HepG2 (cell line): Measurements from ENCODE around the gene ITGB5. TPM values are rescaled to one million over a fixed set of nuclear protein-coding genes. Genes with fewer than 3 reads are reported as not detected.

Experiments
- AKAP8 ChIP-seq: sonication (generic); formaldehyde crosslinking; IDR thresholded peaks from 2 replicates; pipeline ENCODE4 v1.5.1; 2020; ENCODE audit warnings: mild to moderate bottlenecking, missing genetic modification reagents
- CBX5 ChIP-seq: sonication (generic); formaldehyde crosslinking; IDR thresholded peaks from 2 replicates; pipeline ENCODE4 v1.4.0; 2020; ENCODE audit warnings: missing genetic modification reagents, borderline replicate concordance
- GLI4 ChIP-seq: sonication (generic); formaldehyde crosslinking; IDR thresholded peaks from 2 replicates; pipeline ENCODE4 v1.5.1; 2020; ENCODE audit warnings: missing genetic modification reagents, mild to moderate bottlenecking, moderate library complexity, borderline replicate concordance
- MAX ChIP-seq: IDR thresholded peaks from 2 replicates; pipeline ENCODE4 v1.6.1; 2012; ENCODE audit warnings: inconsistent platforms
- MED13 ChIP-seq: sonication (generic); formaldehyde crosslinking; IDR thresholded peaks from 2 replicates; pipeline ENCODE4 v1.5.0; 2020; ENCODE audit warnings: missing genetic modification reagents
- MED8 ChIP-seq: sonication (generic); formaldehyde crosslinking; IDR thresholded peaks from 2 replicates; pipeline ENCODE4 v1.8.1; 2023; ENCODE audit warnings: mild to moderate bottlenecking, missing genetic modification reagents; ENCODE audit not compliant: insufficient replicate concordance
- NCOA1 ChIP-seq: sonication (generic); formaldehyde crosslinking; IDR thresholded peaks from 2 replicates; pipeline ENCODE4 v1.9.0; 2021; ENCODE audit warnings: missing genetic modification reagents
- NR1H2 ChIP-seq: sonication (generic); formaldehyde crosslinking; IDR thresholded peaks from 2 replicates; pipeline ENCODE4 v1.8.1; 2022; ENCODE audit warnings: low read depth, missing genetic modification reagents, borderline replicate concordance
- SAP130 ChIP-seq: IDR thresholded peaks from 2 replicates; pipeline ENCODE4 v1.6.1; 2016; ENCODE audit warnings: low read depth
- SOX5 ChIP-seq: IDR thresholded peaks from 2 replicates; pipeline ENCODE4 v1.6.1; 2016; ENCODE audit warnings: borderline replicate concordance
- TAF1 ChIP-seq: sonication (generic); formaldehyde crosslinking; IDR thresholded peaks from 2 replicates; pipeline ENCODE4 v1.4.0; 2020; ENCODE audit warnings: missing genetic modification reagents
- U2AF2 ChIP-seq: fragments of 200-400 bp; formaldehyde crosslinking; IDR thresholded peaks from 2 replicates; pipeline ENCODE4 v1.6.1; 2017; ENCODE audit warnings: low read depth, mild to moderate bottlenecking, low read length
- ZBTB44 ChIP-seq: sonication (generic); formaldehyde crosslinking; IDR thresholded peaks from 2 replicates; pipeline ENCODE4 v1.4.0; 2020; ENCODE audit warnings: missing genetic modification reagents
- ZC3H13 ChIP-seq: sonication (generic); formaldehyde crosslinking; IDR thresholded peaks from 2 replicates; pipeline ENCODE4 v1.8.1; 2023; ENCODE audit warnings: mild to moderate bottlenecking, missing genetic modification reagents, moderate library complexity
- ZFP37 ChIP-seq: sonication (generic); formaldehyde crosslinking; IDR thresholded peaks from 2 replicates; pipeline ENCODE4 v1.4.0; 2020; ENCODE audit warnings: missing genetic modification reagents, borderline replicate concordance
- ZFP90 ChIP-seq: sonication (generic); formaldehyde crosslinking; IDR thresholded peaks from 2 replicates; pipeline ENCODE4 v1.8.0; 2022; ENCODE audit warnings: missing genetic modification reagents, mild to moderate bottlenecking, inconsistent platforms, borderline replicate concordance
- ZHX2 ChIP-seq, 2 experiments: sonication (generic) in 1 of 2; formaldehyde crosslinking in 1 of 2; IDR thresholded peaks; 2 replicates each; pipeline versions ENCODE4 v1.6.1 to v1.9.0; 2014 to 2022; ENCODE audit warnings: antibody characterized with exemption in 1 of 2, borderline replicate concordance in 1 of 2, inconsistent platforms in 1 of 2, low read depth in 1 of 2, missing genetic modification reagents in 1 of 2
- ZNF224 ChIP-seq: sonication (generic); formaldehyde crosslinking; IDR thresholded peaks from 2 replicates; pipeline ENCODE4 v1.5.0; 2020; ENCODE audit warnings: mild to moderate bottlenecking, missing genetic modification reagents
- ZNF503 ChIP-seq: sonication (generic); formaldehyde crosslinking; IDR thresholded peaks from 2 replicates; pipeline ENCODE4 v1.4.0; 2020; ENCODE audit warnings: missing genetic modification reagents
- ZNF790 ChIP-seq: sonication (generic); formaldehyde crosslinking; IDR thresholded peaks from 2 replicates; pipeline ENCODE4 v1.8.0; 2022; ENCODE audit warnings: missing genetic modification reagents, mild to moderate bottlenecking, borderline replicate concordance
- ZNF792 ChIP-seq: IDR thresholded peaks from 2 replicates; pipeline ENCODE4 v1.6.1; 2016
- ZSCAN25 ChIP-seq: sonication (generic); formaldehyde crosslinking; IDR thresholded peaks from 2 replicates; pipeline ENCODE4 v1.8.0; 2022; ENCODE audit warnings: mild to moderate bottlenecking, missing genetic modification reagents
- polyA plus RNA-seq, 8 experiments: library from polyadenylated mRNA; depleted of rRNA in 3 of 8; stranded (reverse) in 7 of 8; unstranded in 1 of 8; fragments of >200 nt; fragmentation: Illumina TruSeq in 4 of 8; extraction: Trizol in 4 of 8; gene quantifications; 2 replicates each; pipeline versions ENCODE4 v1.2.1 to v1.2.3, GENCODE V29; 2011 to 2016; ENCODE audit warnings: low read depth in 4 of 8, missing spikeins in 1 of 8, mixed read lengths in 1 of 8; ENCODE audit not compliant: insufficient read depth in 1 of 8
- total RNA-seq, 5 experiments: library from RNA; depleted of rRNA; stranded (reverse); fragments of >200 nt; fragmentation: Illumina TruSeq; extraction: Trizol; gene quantifications; 2 replicates each; pipeline ENCODE4 v1.2.3, GENCODE V29; 2016; ENCODE audit warnings: low read depth in 1 of 5

ITGB5 gene
- total and polyA plus RNA-seq, 2 of the 13 experiments (the other 11 are each of a cell fraction or from before 2014, with no cell fraction given): 74.1 to 343 TPM

- TF ChIP-seq ZHX2 (IDR thresholded peaks at IDR 0.05; ENCODE audit: low read depth): no peak
- TF ChIP-seq ZHX2 (CRISPR knock-in tag; IDR thresholded peaks at IDR 0.05; ENCODE audit: borderline replicate concordance): no peak
- TF ChIP-seq NR1H2 (CRISPR knock-in tag): no peak
- TF ChIP-seq ZBTB44 (CRISPR knock-in tag): no peak
- TF ChIP-seq ZFP37 (CRISPR knock-in tag): 0 out of 2 replicates have a peak, but pooled peaks have one; percentile 32
- TF ChIP-seq CBX5 (CRISPR knock-in tag): peak; percentile 49; the same call in 1 of the 2 replicates
- peak; percentile 76; the same call in 1 of the 2 replicates for TF ChIP-seq ZNF503 (CRISPR knock-in tag)
- no peak for TF ChIP-seq AKAP8 (CRISPR knock-in tag)
- TF ChIP-seq MED13 (CRISPR knock-in tag): no peak
- peak; percentile 71; the same call in 1 of the 2 replicates for TF ChIP-seq ZSCAN25 (CRISPR knock-in tag)
- no peak for TF ChIP-seq ZNF224 (CRISPR knock-in tag)
- no peak for TF ChIP-seq U2AF2
- TF ChIP-seq ZNF792 (CRISPR knock-in tag): peak; percentile 61; the same call in 1 of the 2 replicates
- TF ChIP-seq SOX5 (CRISPR knock-in tag): peak; percentile 83
- peak; percentile 67 for TF ChIP-seq MAX
- TF ChIP-seq SAP130 (CRISPR knock-in tag): peak; percentile 85
- TF ChIP-seq TAF1: no peak
- TF ChIP-seq NCOA1 (CRISPR knock-in tag): no peak
- no peak for TF ChIP-seq GLI4 (CRISPR knock-in tag)
- no peak for TF ChIP-seq ZNF790 (CRISPR knock-in tag)
- no peak for TF ChIP-seq MED8
- no peak for TF ChIP-seq ZFP90 (CRISPR knock-in tag)
- TF ChIP-seq ZC3H13 (CRISPR knock-in tag): no peak
Observed at GRCh38 chr3:124837730-124838186, 49.4 kb downstream of the ITGB5 start (continued).
